ENCODE data around the gene CRYZ.

DNA sequence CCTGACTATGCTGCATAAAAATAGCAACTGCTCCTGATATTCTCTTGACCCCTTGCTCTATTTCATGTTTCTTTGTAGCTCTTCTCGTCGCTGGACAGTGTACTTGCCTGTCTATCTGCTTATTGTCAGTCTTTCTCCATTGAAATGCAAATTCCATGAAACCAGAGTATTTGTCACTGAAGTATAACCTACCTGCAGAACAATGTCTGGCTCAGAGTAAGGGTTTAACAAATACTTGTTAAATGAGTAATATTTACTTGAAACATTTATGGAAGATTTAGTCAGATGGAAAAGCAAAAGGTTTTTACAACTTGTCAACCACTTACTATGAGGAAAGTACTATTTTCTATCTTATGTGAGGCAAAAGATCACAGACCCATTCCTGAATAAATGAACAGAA, 39.4 kb downstream of the CRYZ start:
- TF ChIP-seq POLR2A (IDR thresholded peaks at IDR 0.05), result no peak
- TF ChIP-seq, protein P1, sequence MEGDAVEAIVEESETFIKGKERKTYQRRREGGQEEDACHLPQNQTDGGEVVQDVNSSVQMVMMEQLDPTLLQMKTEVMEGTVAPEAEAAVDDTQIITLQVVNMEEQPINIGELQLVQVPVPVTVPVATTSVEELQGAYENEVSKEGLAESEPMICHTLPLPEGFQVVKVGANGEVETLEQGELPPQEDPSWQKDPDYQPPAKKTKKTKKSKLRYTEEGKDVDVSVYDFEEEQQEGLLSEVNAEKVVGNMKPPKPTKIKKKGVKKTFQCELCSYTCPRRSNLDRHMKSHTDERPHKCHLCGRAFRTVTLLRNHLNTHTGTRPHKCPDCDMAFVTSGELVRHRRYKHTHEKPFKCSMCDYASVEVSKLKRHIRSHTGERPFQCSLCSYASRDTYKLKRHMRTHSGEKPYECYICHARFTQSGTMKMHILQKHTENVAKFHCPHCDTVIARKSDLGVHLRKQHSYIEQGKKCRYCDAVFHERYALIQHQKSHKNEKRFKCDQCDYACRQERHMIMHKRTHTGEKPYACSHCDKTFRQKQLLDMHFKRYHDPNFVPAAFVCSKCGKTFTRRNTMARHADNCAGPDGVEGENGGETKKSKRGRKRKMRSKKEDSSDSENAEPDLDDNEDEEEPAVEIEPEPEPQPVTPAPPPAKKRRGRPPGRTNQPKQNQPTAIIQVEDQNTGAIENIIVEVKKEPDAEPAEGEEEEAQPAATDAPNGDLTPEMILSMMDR (IDR thresholded peaks at IDR 0.05), result no peak
